Tibial artery (tissue), 4 donors: ENCODE data around the gene CAMKK2.
"Not testable (repeated sequence)": the region's sequence is repeated elsewhere in the genome, so short reads cannot be mapped to it uniquely, and the experiment has no call there.

Source experiments
- DNase-seq, 2 donors: peaks; one replicate each; pipeline ENCODE4 v3.0.0-alpha.2; 2019
- H3K27ac ChIP-seq, 2 donors: fragments of 200-600 bp; sonication (generic) in 1 of 2; 1 replicate in 1 of 2; 2 replicates in 1 of 2; pipeline ENCODE4 v1.5.1; 2018 to 2019; ENCODE audit warnings: mild to moderate bottlenecking in 1 of 2
- H3K27me3 ChIP-seq, 2 donors: fragments of 200-600 bp; sonication (generic) in 1 of 2; one replicate each; pipeline versions ENCODE4 v1.5.1 to v1.6.0; 2016 to 2019
- H3K36me3 ChIP-seq, 3 donors: fragments of 200-600 bp; sonication (generic) in 2 of 3; one replicate each; pipeline ENCODE4 v1.5.1; 2016 to 2019; ENCODE audit warnings: mild to moderate bottlenecking in 2 of 3
- H3K4me1 ChIP-seq, 4 donors: fragments of 200-600 bp; sonication (generic) in 2 of 4; 1 replicate in 3 of 4; 2 replicates in 1 of 4; pipeline ENCODE4 v1.5.1; 2016 to 2019
- H3K4me3 ChIP-seq, 2 donors: fragments of 200-600 bp; sonication (generic) in 1 of 2; 1 replicate in 1 of 2; 2 replicates in 1 of 2; pipeline ENCODE4 v1.5.1; 2018 to 2019; ENCODE audit warnings: mild to moderate bottlenecking in 2 of 2
- H3K9me3 ChIP-seq, 3 donors: fragments of 200-600 bp; sonication (generic) in 1 of 3; one replicate each; pipeline ENCODE4 v1.5.1; 2016 to 2019
- intact Hi-C: fragments of 100-400 bp; cut with DNase I; formaldehyde crosslinking; loops from one replicate; pipeline ENCODE4 v1.15.0; 2023; ENCODE audit warnings: low total_unique reads
- TF ChIP-seq, protein P1 (sequence below), 2 experiments: fragments of 200-600 bp in 1 of 2; fragments of 450-650 bp in 1 of 2; IDR thresholded peaks; one replicate each; pipeline ENCODE4 v1.5.1; 2017 to 2019; ENCODE audit warnings: antibody characterized with exemption in 2 of 2, mild to moderate bottlenecking in 1 of 2, moderate library complexity in 1 of 2

Gene CAMKK2

DNA sequence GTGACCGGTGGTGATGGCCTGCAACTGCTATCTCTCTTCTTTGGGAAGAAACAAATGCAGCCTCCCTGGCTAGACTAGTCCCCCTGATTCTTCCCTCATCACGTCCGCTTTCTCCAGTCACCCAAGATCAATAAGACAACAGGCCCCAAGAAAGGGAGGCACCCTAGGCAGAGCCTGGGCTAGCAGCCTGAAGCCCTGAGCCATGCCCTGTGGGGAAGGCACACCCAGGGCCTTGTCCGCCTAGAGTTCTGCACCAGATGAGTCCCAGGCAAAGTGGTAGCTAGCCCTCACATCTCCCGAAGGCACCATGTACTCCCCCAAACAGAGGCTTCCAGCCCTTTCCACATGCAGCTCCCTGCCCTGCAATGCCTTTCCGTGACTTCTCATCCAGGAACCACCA lies 35.1 kb downstream of the CAMKK2 start:
- H3K9me3 ChIP-seq: no peaks in the 10 kb centered on the region
- no peak for DNase-seq
- peaks cover 51 to 99% (median 68%) of the 10 kb centered on the region in 3 donors for H3K36me3 ChIP-seq
- H3K4me1 ChIP-seq: no peaks in the 10 kb centered on the region
- no peak overlapping the region for H3K27ac ChIP-seq
- no peak overlapping the region for H3K4me3 ChIP-seq
- TF ChIP-seq, protein P1, sequence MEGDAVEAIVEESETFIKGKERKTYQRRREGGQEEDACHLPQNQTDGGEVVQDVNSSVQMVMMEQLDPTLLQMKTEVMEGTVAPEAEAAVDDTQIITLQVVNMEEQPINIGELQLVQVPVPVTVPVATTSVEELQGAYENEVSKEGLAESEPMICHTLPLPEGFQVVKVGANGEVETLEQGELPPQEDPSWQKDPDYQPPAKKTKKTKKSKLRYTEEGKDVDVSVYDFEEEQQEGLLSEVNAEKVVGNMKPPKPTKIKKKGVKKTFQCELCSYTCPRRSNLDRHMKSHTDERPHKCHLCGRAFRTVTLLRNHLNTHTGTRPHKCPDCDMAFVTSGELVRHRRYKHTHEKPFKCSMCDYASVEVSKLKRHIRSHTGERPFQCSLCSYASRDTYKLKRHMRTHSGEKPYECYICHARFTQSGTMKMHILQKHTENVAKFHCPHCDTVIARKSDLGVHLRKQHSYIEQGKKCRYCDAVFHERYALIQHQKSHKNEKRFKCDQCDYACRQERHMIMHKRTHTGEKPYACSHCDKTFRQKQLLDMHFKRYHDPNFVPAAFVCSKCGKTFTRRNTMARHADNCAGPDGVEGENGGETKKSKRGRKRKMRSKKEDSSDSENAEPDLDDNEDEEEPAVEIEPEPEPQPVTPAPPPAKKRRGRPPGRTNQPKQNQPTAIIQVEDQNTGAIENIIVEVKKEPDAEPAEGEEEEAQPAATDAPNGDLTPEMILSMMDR (IDR thresholded peaks at IDR 0.05): no peak
- intact Hi-C loops: no loop called here
- H3K27me3 ChIP-seq: no peaks in the 10 kb centered on the region

DNA sequence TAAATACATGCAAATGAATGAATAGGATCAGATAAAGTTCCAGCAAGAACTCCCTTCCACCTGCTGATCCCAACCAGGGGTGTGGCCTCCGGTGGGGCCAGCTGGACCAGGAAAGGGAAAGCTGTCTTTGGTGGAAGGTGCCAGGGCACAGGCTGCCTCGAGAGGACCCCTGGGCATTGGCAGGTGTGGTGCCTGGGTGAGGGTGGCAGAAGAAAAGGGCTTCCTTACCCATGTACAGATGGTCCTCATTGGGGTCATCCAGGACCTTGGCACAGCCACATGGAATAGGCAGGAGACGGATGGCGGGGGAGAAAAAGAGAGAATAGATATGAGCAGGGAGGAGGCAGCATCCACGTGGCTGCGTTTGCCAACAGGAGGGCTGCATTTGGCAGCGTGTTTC lies 36.4 kb downstream of the CAMKK2 start:
- no peaks in the 10 kb centered on the region for H3K9me3 ChIP-seq
- H3K27me3 ChIP-seq: no peaks in the 10 kb centered on the region
- intact Hi-C loops: no loop called here
- H3K4me1 ChIP-seq: no peaks in the 10 kb centered on the region
- H3K4me3 ChIP-seq: no peak overlapping the region
- TF ChIP-seq, protein P1 (IDR thresholded peaks at IDR 0.05): no peak
- no peak for DNase-seq
- peaks cover 49 to 97% (median 59%) of the 10 kb centered on the region in 3 donors for H3K36me3 ChIP-seq
- no peak overlapping the region for H3K27ac ChIP-seq

DNA sequence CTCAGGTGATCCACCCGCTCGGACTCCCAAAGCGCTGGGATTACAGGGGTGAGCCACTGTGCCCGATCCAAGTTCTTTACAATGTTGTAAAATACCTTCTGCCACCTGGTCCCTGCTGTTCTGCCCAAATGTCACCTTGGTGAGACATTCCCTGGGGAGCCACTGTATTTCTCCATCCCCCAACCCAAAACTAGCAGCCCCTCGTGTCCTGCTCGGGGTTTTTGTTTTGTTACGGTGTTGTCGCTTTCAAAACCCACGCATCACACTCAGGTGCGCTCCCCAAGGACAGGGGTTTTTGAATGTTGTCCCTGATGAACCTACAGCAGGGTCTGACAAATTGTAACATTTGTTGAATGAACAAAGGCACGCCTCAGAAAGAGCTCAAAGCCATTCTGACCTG lies 37.4 kb downstream of the CAMKK2 start:
- intact Hi-C loops: no loop called here
- no peak overlapping the region for H3K27ac ChIP-seq
- no peaks in the 10 kb centered on the region for H3K4me1 ChIP-seq
- H3K9me3 ChIP-seq: no peaks in the 10 kb centered on the region
- DNase-seq: no peak
- TF ChIP-seq, protein P1 (IDR thresholded peaks at IDR 0.05): no peak
- no peak overlapping the region for H3K4me3 ChIP-seq
- no peaks in the 10 kb centered on the region for H3K27me3 ChIP-seq
- H3K36me3 ChIP-seq: peaks cover 46 to 94% (median 64%) of the 10 kb centered on the region in 3 donors

DNA sequence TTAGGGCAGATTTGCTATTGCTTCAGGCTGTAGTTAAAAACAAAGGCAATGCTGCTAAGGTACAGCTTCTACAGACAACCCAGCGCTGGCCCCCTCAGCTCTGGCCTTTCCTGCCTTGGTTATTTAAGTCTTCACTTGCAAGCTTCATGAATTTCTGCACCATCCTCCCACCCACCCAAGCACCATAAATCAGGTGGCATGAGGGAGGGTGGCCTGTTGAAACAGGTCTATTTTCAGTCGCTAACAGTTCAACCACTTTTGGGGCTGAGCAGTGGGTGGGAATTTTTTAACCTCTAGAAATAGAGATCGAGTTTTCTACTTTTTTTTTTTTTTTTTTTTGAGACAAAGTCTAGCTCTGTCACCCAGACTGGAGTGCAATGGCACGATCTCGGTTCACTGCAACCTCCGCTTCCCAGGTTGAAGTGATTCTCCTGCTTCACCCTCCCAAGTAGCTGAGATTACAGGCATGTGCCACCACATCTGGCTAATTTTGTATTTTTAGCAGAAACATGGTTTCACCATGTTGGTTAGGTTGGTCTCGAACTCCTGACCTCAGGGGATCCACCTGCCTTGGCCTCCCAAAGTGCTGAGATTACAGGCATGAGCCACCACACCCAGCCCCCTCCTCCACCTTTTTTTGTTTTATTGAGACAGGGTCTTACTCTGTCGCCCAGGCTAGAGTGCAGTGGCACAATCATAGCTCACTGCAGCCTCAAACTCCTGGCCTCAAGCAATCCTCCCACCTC lies 38.6 kb downstream of the CAMKK2 start:
- H3K4me1 ChIP-seq, H3K9me3 ChIP-seq, DNase-seq, H3K27ac ChIP-seq, H3K27me3 ChIP-seq, H3K4me3 ChIP-seq, intact Hi-C loops: not testable (repeated sequence)
- peaks cover 45 to 94% (median 64%) of the 10 kb centered on the region in 3 donors for H3K36me3 ChIP-seq

DNA sequence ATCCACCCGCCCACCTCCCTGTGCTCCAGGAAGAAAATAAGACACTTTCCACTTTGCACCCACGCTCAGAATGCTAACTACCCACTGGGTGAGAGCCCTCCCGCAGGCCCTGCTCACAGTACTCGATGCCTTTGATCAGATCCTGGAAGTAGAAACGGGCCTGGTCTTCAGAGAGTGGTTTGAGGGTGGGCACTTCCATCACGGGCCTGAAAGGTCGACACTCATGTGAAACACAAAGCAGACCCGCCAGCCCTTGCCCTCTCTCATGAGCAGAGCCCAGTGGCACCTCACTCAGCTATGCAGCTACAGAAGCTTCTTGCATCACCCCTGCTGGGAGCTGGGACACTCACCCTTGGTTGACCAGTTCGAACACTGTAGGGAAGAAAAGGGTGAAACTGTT lies 41.1 kb downstream of the CAMKK2 start:
- no peaks in the 10 kb centered on the region for H3K9me3 ChIP-seq
- TF ChIP-seq, protein P1 (IDR thresholded peaks at IDR 0.05): no peak
- no peaks in the 10 kb centered on the region for H3K4me1 ChIP-seq
- intact Hi-C loops: no loop called here
- H3K36me3 ChIP-seq: peaks cover 49 to 94% (median 62%) of the 10 kb centered on the region in 3 donors
- H3K27me3 ChIP-seq: no peaks in the 10 kb centered on the region
- no peak for DNase-seq
- H3K4me3 ChIP-seq: no peak overlapping the region
- no peak overlapping the region for H3K27ac ChIP-seq

DNA sequence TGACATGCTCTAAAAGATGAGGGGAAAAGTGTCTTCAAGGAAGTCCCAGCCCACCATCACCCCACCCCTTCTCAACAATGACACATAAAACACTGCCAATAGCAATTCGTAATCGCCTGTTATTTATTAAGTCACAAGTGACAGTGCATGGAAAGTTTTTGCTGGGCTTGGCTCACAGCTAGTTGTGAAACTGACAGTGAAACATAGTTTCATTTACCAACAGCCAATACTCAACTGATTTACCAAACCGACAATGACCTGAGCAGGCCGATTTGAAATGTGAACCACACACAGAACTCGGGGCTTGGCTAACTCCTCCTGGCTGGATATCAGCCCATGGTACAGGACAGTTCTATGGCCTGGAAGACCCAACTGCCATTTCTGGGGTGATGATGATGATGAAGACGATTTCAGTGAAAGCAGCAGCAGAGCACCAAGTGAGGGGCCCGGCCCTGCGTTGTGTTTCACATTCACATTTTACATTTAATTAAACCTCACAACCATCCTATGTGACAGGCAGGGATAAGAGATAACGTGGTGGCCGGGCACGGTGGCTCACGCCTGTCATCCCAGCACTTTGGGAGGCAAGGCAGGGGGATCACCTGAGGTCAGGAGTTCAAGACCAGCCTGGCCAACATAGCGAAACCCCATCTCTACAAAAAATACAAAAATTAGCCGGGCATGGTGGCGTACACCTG lies 42.7 kb downstream of the CAMKK2 start:
- no peaks in the 10 kb centered on the region for H3K27me3 ChIP-seq
- no peak overlapping the region for H3K27ac ChIP-seq
- TF ChIP-seq, protein P1 (IDR thresholded peaks at IDR 0.05): no peak
- H3K9me3 ChIP-seq: no peaks in the 10 kb centered on the region
- no peak overlapping the region for H3K4me3 ChIP-seq
- DNase-seq: no peak
- H3K4me1 ChIP-seq: no peaks in the 10 kb centered on the region
- H3K36me3 ChIP-seq: peaks cover 48 to 94% (median 63%) of the 10 kb centered on the region in 3 donors
- intact Hi-C loops: no loop called here
